Stimulated activated CD8-positive, alpha-beta memory T cell treated with anti-CD3 and anti-CD28 coated beads, Interleukin-12 subunit alpha, Interleukin-12 subunit beta, amount 100 ng/mL, for 1 hour (primary cell): ENCODE data around the gene ARL5C.

Source experiments
- DNase-seq: peaks from one replicate; pipeline ENCODE4 v3.0.0-alpha.2; 2020; ENCODE audit warnings: low read depth

The ARL5C gene

GRCh38 chr17:39167476-39167875, 1.5 kb upstream of the ARL5C start:
- DNase-seq, result no peak

GRCh38 chr17:39166437-39167335, 725 bp upstream of the ARL5C start:
- no peak for DNase-seq

- DNase-seq, result no peak
Measured at GRCh38 chr17:39165178-39165840, 652 bp downstream of the ARL5C start.

- peak; percentile 52 for DNase-seq
Measured at GRCh38 chr17:39164675-39165143, 1.3 kb downstream of the ARL5C start.

- no peak for DNase-seq
Measured at GRCh38 chr17:39161962-39162361, 4.0 kb downstream of the ARL5C start.

- DNase-seq, result no peak
Measured at GRCh38 chr17:39158623-39159022, 7.3 kb downstream of the ARL5C start.

- DNase-seq, result no peak
Measured at GRCh38 chr17:39156491-39156890, 9.5 kb downstream of the ARL5C start.

- no peak for DNase-seq
Measured at GRCh38 chr17:39155654-39156053, 10.3 kb downstream of the ARL5C start.

- DNase-seq, result peak; percentile 94
Measured at GRCh38 chr17:39153599-39154051, 12.3 kb downstream of the ARL5C start.

GRCh38 chr17:39151943-39152818, 13.8 kb downstream of the ARL5C start:
- DNase-seq, result no peak

GRCh38 chr17:39151150-39151942, 14.6 kb downstream of the ARL5C start, which contains the start of gene PLXDC1:
PLXDC1 (minus strand) TSS chr17:39151637; CDS start chr17:39151437, 200 bp downstream.
- DNase-seq, result no peak

GRCh38 chr17:39150795-39151149, 15.2 kb downstream of the ARL5C start:
- DNase-seq, result no peak

- DNase-seq, result no peak
Measured at GRCh38 chr17:39150104-39150634, 15.8 kb downstream of the ARL5C start.

GRCh38 chr17:39147221-39148185, 18.5 kb downstream of the ARL5C start:
- DNase-seq, result no peak

GRCh38 chr17:39146273-39146672, 19.7 kb downstream of the ARL5C start:
- no peak for DNase-seq

GRCh38 chr17:39145143-39145542, 20.8 kb downstream of the ARL5C start:
- no peak for DNase-seq

- no peak for DNase-seq
Measured at GRCh38 chr17:39144416-39144840, 21.5 kb downstream of the ARL5C start.

GRCh38 chr17:39143552-39144093, 22.3 kb downstream of the ARL5C start:
- no peak for DNase-seq

GRCh38 chr17:39141915-39142664, 23.9 kb downstream of the ARL5C start:
- no peak for DNase-seq
